Anterior cingulate cortex (tissue), 58 donors: ENCODE results near the gene KLHL40.

Experiments used
- DNase-seq, 58 donors: peaks; one replicate each; lab custom pipeline; 2025; lab: John Stamatoyannopoulos, UW

The KLHL40 gene

GRCh38 chr3:42686832-42687650, 1.7 kb downstream of the KLHL40 start:
- no peak for DNase-seq

- DNase-seq, result no peak
Measured at GRCh38 chr3:42688016-42688415, 2.7 kb downstream of the KLHL40 start.

GRCh38 chr3:42688487-42689420, 3.4 kb downstream of the KLHL40 start:
- no peak for DNase-seq

GRCh38 chr3:42689421-42690014, 4.2 kb downstream of the KLHL40 start:
- DNase-seq, result no peak

GRCh38 chr3:42690191-42690590, 4.9 kb downstream of the KLHL40 start:
- no peak for DNase-seq

- peak in 1 of 58 donors; percentile 43 for DNase-seq
Measured at GRCh38 chr3:42690766-42691680, 5.7 kb downstream of the KLHL40 start.

GRCh38 chr3:42691816-42692666, 6.7 kb downstream of the KLHL40 start:
- no peak for DNase-seq

GRCh38 chr3:42692667-42693529, 7.6 kb downstream of the KLHL40 start:
- no peak for DNase-seq

- no peak for DNase-seq
Measured at GRCh38 chr3:42693530-42693930, 8.2 kb downstream of the KLHL40 start.

GRCh38 chr3:42694366-42694765, 9.0 kb downstream of the KLHL40 start:
- DNase-seq, result no peak

- DNase-seq, result no peak
Measured at GRCh38 chr3:42696356-42697288, 11.3 kb downstream of the KLHL40 start.

GRCh38 chr3:42697289-42698051, 12.1 kb downstream of the KLHL40 start:
- no peak for DNase-seq

GRCh38 chr3:42698216-42698910, 13.0 kb downstream of the KLHL40 start:
- DNase-seq, result no peak

- DNase-seq, result no peak
Measured at GRCh38 chr3:42698911-42699230, 13.5 kb downstream of the KLHL40 start.

GRCh38 chr3:42699511-42699971, 14.2 kb downstream of the KLHL40 start:
- DNase-seq, result no peak
